Amygdala (tissue), 56 donors: ENCODE results near the gene HSPA8.
"Not testable (repeated sequence)": the region's sequence is repeated elsewhere in the genome, so short reads cannot be mapped to it uniquely, and the experiment has no call there.

Experiments
- DNase-seq, 56 donors: peaks; one replicate each; lab custom pipeline; 2025; lab: John Stamatoyannopoulos, UW

Gene HSPA8

DNA sequence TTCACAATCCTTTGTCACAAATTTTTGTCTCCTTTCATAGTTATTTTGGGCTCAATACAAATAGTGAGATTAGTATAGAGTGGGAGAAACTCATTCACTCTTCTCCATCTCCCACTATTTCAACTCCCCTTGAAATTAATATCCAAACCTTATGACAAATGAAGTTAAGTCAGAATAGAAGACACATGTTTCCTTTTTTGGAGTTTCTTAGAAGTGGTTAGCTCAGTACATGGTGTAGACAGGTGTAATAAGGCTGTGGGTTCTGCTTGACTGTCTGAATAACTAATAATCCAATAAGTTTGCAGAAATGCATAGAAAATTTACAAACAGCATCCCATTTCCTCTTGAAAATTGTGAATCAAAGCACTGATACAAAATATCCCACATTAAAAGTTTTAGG, 10.8 kb upstream of the HSPA8 start:
- no peak for DNase-seq

DNA sequence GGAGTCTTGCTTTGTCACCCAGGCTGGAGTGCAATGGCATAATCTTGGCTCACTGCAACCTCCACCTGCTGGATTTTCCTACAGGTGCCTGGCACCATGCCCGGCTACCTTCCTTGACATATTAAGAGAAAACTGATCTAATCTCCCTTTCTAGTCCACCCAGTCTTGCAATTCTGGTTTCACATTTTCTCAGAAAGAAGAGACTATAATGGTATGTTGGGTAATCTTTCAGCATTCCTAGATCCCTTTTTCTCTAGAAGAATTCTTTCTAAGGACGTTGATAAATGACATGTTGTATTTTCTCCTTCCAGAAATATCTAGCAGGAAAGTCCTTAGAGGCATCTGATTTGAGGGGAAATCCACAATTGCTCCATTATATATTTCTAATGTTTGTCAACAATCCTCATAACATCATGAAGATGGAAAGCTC, 10.4 kb upstream of the HSPA8 start:
- no peak for DNase-seq

DNA sequence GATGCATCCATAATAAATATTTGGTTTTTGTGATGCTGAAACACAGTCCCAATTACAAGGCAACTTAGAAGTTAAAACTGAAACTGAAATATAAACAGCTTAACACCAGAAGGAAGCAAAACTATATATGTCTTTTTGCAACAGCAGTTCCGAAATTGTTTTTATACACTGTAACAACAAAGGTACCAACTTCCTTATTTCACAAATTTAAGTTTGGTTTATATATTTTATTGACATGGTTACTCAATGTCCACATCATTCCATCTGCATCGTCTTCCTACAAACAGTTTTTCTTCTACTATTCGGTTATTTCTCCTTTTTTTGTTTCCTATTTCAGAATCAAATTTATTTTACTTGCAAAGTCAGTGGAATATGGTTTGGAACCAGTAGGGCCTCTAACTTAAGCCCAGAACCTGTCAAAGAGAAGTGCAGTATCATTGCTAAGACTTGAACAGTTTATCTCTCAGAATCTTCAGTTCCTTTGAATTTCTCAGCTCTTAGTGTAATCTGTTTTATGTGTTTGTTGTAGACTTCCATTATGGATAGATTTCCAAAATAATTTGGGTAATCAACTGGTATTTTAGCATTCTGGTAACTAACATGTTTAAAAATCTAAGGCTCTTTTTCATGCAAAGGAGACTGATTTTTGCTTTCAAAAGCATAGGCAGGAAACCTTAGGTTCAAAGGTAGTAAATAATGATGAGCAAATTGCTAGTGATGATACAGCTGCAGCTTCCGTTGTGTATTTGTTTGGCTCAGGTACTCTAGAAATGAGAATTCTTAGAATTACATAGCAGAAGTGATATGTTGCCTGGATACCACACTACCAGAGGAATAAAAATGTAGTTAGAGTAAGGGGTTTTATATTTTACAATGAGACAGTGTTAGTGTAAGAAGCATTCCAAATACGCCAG, 8.2 kb upstream of the HSPA8 start:
- no peak for DNase-seq

DNA sequence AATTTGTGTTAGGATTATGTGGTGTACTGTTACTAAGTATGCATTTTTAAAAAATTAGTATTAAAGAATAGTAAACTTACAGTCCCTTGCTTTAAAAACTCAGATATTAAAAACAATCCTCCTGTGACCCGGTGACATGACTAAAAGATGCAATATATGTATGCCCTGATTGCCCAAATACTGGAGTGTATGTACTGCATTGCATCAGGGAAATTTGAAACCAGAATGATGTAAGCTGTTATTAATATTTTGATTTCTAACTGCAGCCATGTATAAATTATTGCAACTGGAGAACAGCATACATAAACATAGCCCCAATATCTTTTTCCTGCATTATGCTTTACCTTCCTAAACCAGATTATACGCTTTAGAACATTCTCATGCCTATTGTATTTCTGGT, 3.7 kb upstream of the HSPA8 start:
- DNase-seq = no peak

DNA sequence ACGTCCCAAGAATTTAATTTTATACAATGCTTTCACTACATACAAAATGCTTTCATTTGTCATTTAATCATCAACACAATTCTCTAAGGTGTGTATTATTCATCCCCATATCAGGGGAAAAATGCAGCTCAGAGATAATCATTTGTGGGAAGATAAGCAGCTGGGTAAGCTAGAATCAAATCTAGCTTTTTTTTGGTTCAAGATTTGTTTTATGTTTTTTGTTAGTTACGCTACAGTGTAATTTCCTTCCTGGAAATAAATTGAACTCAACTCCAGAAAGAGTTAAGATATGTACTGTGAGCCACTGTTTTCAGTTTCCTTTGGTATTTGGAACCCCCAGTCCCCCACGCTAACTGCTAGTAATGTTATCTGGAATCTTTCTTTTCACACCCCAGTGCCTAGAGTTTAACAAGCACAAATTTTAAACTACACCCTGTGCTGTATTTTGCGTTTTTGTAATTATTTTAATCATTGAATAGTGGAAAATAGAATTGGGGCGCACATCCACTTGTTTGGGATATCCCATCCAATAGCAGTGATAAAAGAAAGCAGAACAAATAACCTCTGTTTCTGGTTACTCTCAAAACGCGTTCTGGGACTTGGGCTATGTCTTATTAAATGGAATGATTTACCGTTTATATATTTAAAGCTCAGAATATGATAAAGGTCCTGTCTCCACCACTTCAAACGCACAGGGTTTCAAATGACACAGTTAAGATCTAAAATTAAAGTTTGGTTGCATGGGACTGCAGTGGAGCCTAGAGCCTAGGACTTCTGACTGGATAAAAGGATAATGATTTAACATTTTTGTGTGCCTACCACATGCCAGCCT, 2.1 kb upstream of the HSPA8 start:
- DNase-seq = no peak

DNA sequence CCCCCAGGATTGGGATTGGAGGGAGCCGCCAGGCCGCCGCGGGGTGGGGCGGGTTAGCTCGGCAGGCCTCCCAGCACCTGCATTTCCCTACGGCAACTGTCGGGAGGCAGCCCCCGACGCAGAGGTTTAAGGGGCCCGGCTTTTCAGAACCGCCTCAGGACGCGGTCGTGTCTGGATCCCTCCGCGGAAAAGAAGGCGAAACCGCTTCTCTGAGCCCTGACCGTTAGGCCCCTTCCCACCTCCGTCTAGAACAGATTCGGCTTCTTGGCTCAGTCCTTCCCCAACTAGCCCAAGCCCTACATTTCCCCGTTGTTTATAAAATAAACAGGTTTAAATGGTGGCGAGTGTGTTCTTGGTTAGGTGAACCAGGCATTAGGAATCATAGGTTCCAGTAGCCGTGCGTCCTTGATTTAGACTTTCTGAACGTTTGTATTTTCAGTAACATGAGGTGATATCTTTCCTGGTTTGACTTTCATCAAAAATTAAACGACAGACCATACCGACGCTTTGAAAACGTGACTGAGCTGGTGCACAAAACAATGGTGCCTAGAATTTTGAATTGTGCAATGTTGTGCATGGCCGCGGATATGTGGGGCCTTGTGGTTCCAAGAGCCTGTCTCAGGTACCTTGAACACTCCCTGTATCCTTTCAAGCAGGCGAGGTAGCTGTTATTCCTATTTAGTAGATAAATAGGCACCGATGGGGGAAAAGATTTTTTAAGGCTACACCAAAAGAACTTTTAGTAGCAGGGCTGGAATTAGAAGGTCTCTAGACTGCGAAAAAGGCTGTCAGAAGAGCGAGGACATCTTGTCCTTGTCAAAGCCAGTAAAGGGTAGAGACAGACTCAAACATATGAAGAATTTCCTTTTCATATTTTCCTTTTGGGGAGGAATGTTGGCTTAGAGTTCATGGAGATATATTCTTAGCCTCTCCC, 1.2 kb upstream of the HSPA8 start:
- DNase-seq = peak in 26 of 56 donors; percentile 14 to 69 (median 46)

DNA sequence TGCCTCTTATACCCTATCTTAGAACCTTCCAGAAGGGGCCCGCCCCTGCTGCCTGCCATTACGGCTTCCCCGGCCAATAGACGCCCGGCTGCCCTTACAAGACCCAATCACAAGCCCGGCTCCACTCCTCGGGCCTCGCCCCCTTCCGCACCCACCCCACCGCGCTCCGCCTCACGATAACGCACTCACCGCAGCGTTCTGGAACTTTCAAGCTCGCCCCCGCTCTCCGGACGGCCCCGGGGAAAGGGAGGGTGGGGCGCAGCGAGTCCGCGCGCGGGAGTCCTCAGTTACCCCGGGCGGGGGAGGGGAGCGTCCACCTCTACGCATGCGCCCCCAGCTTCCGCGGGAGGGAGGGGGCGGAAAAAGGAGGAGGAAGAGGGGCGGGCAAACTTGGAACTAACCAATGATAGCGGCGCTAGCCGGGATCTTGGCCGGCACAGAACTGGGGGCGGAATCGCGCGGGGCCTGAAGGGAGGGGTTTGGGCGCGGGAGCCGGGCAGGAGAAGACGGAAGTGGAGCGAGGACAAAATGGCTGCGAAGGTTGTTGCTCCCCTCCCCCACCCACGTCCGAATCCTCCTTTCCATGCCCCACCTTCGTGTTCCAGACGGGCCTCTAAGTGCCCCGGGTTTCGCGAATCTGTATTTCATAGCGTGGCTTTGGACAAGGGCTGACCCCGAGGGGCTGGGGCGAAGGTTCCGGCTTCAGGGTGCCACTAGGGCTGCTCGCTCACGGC, 389 bp upstream of the HSPA8 start:
- DNase-seq = peak; percentile 90 to 100 (median 100)

DNA sequence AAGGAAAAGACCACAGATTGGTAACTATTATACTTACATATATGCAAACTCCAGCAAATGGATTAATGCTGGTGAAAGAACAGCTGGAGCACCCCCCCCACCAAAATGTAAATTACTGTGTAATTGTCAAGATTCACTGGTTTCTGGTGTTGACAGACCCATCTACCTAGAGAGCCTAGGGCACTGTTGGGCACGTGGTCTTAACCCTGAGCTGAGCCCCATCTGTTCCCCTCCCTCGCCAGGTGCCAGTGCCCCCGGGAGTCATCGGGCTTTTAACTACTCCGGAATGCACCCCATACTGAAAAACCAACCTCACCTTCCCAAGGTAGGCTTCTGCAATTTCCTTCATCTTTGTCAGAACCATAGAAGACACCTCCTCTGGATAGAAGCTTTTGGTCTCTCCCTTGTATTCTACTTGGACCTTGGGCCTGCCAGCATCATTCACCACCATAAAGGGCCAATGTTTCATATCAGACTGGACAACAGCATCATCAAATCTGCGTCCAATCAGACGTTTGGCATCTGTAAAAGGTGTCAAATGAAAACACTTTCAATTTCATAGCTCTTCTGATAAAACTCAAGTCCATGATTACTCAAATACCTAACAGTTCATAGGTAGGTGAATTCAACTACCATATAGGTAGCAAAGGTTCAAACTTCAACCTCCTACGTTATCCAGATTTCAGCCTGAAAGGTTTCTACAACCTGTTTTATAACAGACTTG, 1.5 kb downstream of the HSPA8 start:
- DNase-seq = no peak

DNA sequence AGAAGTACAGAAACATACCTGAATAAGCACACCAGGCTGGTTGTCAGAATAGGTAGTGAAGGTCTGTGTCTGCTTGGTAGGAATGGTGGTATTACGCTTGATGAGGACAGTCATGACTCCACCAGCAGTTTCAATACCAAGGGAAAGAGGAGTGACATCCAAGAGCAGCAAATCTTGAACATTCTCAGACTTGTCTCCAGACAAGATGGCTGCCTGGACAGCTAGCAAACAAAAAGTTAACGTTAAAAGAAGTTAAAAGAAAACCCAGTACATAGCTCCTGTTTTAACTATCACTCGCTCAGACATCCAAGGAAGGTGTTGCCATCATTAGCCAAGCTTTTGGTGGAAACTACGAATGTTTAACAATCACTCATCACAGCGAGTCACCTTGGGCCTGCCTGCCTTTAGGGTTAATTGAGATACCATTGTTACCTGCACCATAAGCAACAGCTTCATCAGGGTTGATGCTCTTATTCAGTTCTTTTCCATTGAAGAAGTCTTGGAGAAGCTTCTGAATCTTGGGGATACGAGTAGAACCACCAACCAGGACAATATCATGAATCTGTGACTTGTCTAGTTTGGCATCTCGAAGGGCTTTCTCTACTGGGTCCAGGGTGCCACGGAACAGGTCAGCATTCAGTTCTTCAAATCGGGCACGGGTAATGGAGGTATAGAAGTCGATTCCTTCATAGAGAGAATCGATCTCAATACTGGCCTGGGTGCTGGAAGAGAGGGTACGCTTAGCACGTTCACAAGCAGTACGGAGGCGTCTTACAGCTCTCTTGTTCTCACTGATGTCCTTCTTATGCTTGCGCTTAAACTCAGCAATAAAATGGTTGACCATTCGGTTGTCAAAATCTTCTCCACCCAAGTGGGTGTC, 2.7 kb downstream of the HSPA8 start:
- DNase-seq = not testable (repeated sequence)

DNA sequence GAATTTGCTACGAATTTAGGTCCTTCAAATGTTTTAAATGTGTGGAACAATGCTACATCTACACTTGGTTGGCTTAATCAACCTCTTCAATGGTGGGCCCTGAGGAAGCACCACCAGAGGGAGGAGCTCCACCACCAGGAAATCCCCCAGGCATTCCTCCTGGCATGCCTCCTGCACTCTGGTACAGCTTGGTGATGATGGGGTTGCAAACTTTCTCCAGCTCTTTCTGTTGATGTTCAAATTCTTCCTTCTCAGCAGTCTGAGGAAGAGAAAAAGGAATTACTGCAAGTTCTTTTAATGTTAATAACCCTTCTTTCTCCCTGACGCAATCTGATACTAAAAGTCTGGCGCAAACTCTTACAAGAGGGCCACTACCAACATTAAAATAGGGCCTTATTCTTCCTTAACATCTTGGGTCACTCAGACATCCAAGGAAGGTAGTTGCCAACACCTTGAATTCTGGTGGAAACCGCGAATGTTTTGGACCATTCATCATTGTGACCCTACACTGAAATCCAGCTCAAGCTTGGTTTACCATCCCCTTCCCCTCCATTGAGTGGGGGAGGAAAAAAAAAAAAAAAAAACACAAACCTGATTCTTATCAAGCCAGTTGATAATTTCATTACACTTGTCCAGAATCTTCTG, 4.2 kb downstream of the HSPA8 start:
- no peak for DNase-seq

DNA sequence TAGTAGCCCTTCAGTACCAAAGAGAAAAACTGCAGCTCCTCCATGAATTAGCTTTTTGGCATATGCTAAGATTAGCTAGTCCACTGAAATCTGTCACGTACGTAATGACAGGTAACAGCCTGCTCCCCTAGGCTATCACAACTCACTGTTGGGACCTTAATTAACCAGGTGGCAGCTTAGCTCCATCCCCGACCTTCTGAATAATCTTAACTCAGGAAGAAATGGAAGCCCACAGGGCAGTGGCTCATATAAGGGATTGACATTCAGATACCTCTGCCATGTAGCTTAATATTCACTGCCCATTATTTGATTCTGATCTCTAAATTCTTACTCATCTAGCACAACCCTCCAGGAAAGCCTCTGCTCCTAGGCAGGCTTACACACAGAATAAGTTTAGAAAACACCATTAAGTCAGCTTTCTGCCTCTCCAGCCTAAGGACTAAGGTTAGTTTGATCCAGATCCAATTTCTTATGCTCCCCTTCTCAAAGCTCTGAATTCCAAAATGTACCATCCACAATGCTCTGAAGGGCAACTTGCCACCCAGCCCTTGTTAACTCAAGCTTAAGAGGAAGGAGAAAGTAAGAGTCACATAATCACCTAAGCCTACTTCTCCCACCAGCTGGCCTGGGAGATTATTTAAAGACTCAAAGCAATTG, 5.0 kb downstream of the HSPA8 start:
- DNase-seq = no peak

DNA sequence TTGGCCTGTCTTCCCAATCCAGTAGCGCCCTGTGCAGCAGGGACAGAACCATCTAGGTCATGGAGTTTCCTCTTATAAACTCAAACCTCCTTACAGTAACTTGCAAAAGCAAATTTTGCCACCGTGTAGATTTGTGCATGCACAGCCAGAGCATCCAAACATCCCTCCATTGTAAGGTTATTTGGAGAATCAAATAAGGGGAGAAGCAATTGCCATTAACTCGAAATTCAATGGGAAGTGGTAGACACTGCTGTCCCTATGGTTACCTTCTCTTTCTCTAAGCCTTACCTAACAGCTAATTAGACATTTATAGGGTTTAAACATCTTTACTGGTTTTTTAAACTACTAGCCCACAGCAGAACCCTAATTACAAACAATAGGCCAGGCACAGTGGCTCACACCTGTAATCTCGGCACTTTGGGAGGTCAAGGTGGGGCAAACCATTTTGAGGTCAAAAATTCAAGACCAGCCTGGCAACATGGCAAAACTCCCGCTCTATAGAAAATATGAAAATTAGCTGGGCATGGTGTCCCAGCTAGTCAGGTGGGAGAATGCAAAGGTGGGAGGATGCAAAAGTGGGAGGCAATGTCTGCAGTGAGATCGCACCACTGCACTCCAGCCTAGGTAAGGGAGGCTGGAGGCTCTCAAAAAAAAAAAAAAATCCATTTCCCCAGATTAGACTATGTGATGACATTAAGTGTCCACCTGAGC, 6.6 kb downstream of the HSPA8 start:
- no peak for DNase-seq

DNA sequence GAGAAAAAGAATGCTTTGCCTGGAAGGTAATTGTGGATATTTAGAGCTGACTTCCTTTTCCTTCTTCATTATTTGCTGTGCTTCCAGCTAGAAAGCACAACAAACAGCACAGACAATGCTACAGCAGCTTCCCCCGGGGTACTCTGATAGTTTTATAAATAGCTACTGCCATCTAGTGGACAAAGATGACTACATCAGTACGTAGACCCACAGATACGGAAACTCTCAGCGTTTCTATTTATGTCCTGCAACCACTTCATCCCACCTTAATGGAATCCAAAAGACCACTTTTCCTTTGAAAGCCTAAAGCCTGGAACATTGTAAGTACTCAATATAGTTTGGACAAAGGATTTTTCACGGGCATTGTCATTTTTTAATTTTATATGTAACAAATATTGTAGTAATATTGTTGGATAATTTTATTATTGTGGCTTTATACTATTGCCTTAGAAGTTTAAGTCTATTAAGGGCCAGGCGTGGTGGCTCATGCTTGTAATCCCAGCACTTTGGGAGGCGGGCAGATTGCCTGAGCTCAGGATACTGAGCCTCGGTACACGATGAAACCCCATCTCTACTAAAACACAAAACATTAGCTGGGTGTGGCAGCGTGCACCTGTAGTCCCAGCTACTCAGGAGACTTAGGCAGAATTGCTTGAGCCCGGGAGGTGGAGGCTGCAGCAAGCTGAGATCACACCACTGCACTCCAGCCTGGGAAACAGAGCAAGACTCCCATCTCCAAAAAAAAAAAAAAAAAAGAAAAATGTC, 7.5 kb downstream of the HSPA8 start:
- DNase-seq = peak in 14 of 56 donors; percentile 5 to 71 (median 20)

DNA sequence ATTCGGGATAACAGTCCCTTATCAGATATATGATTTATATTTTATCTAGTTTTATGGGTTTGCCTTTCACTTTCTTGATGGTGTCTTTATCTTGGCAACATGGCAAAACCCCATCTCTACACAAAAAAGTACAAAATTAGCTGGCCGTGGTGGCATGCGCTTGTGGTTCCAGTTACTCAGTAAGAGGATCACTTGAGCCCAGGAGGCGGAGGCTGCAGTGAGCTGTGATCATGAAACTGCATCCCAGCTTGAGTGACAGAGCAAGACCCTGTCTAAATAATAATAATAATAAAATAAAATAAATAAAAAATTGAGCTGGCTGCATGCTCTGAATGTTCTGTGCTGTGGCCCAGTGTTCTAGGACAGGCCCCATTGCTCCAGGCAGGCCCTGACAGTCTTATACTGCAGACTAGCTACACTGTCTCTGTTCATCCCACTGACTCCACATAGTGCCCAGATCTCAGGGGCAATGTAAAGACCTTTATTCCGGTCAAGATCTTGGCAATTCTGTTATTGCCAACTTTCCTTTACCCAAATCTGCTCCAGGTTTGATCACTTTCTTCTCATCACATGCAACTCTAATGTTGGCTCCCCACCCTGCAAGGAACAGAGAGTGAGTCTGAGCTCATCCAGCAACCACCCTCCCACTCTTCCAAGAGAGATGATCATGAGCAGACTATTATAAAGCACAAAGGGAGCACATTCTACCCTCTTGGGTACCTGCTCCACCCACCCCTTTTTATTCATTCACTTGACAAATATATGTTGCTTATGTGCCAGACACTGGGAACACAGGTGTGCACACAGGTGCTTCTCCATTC, 8.8 kb downstream of the HSPA8 start:
- DNase-seq = no peak

DNA sequence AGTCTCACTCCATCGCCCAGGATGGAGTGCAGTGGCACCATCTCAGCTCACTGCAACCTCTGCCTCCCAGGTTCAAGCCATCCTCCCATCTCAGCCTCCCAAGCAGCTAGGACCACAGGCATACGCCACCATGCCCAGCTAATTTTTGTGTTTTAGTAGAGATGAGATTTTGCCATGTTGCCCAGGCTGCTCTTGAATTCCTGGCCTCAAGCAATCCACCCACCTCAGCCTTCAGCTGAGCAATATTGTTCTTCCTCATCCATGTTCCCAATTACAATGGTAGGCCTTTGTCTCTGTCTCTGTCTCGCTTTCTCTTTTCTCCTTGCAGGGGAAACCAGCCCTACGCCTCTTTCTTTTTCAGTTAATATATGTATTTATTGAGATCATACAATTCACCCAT, 10.3 kb downstream of the HSPA8 start:
- DNase-seq = no peak
